GM12892 (cell line): ENCODE measurements around the gene LZTS2.

Experiments used
- POLR2A ChIP-seq: IDR thresholded peaks from 2 replicates; pipeline ENCODE4 v1.6.1; 2011; ENCODE audit warnings: low read depth, low read length, control low read depth
- POLR2AphosphoS5 ChIP-seq: IDR thresholded peaks from 2 replicates; pipeline ENCODE4 v1.6.1; 2011; ENCODE audit warnings: low read depth, low read length, control low read depth
- TAF1 ChIP-seq: IDR thresholded peaks from 2 replicates; pipeline ENCODE4 v1.6.1; 2011; ENCODE audit warnings: low read depth, mild to moderate bottlenecking, control low read depth, low read length, borderline replicate concordance

- TF ChIP-seq POLR2A (no peak), POLR2AphosphoS5 (no peak), TAF1 (no peak)
Measured at GRCh38 chr10:101050208-101051069, 50.8 kb downstream of the LZTS2 start.
